ENCODE data around the gene PPFIA4.

DNA sequence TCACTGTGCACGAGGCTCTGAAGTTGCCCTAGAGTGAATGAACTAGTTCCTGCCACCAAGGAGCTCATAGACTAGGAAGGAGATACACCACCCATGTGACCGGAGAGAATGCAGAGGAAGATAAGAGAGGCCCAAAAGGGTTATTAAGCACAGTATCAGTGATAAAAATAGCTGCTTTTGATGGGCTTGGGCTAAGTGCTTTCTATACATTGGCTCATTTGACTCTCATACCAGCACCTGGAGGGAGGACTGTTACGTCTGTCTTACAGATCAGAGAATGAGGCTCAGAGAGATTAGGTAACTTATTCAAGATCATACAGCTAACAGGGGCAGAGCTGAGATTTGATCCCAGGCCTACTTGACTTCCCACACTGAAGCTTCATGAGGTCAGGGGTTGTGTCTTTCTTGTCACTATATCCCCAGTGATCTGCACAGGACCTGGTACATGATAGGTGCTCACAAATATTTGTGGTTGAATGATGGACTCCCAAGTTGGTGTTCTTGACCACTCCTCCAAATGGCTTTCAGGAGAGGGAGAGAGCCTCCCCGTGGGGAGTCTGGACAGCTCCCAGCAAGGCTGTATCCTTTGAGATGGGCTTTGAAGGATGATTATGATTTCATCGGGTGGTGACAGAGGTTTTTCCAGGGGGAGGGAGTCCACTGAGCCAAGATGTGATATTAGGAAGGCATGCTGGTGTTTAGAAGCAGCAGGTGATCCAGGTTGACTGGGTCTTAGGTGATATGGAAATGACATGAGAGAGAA is 14.4 kb downstream of the PPFIA4 start:
- TF ChIP-seq ZFX (IDR thresholded peaks at IDR 0.05; ENCODE audit: borderline replicate concordance), result no peak
- TF ChIP-seq CTCF (IDR thresholded peaks at IDR 0.05), result no peak

Data from 22Rv1 (cell line).